ENCODE data around the gene HIVEP2.

HIVEP2 gene

GRCh38 chr6:142883011-142883410 lies 62.0 kb downstream of the HIVEP2 start:
- DNase-seq (ENCODE audit: low read depth): peak; percentile 49
- no peak overlapping the region for H3K4me3 ChIP-seq (ENCODE audit: control insufficient read depth, low read depth, low read length)
- TF ChIP-seq CTCF (IDR thresholded peaks at IDR 0.05; ENCODE audit: control insufficient read depth, insufficient read depth, low read depth, low read length, missing control alignments): no peak

- DNase-seq (ENCODE audit: low read depth): no peak
- no peak overlapping the region for H3K4me3 ChIP-seq (ENCODE audit: control insufficient read depth, low read depth, low read length)
- TF ChIP-seq CTCF (IDR thresholded peaks at IDR 0.05; ENCODE audit: control insufficient read depth, insufficient read depth, low read depth, low read length, missing control alignments): no peak
Measured at GRCh38 chr6:142881761-142882160, 63.2 kb downstream of the HIVEP2 start.

GRCh38 chr6:142881290-142881689 lies 63.7 kb downstream of the HIVEP2 start:
- no peak overlapping the region for H3K4me3 ChIP-seq (ENCODE audit: control insufficient read depth, low read depth, low read length)
- no peak for TF ChIP-seq CTCF (IDR thresholded peaks at IDR 0.05; ENCODE audit: control insufficient read depth, insufficient read depth, low read depth, low read length, missing control alignments)
- no peak for DNase-seq (ENCODE audit: low read depth)

- no peak for DNase-seq (ENCODE audit: low read depth)
- H3K4me3 ChIP-seq (ENCODE audit: control insufficient read depth, low read depth, low read length): no peak overlapping the region
- no peak for TF ChIP-seq CTCF (IDR thresholded peaks at IDR 0.05; ENCODE audit: control insufficient read depth, insufficient read depth, low read depth, low read length, missing control alignments)
Measured at GRCh38 chr6:142880201-142880600, 64.8 kb downstream of the HIVEP2 start.

GRCh38 chr6:142879527-142879926 lies 65.4 kb downstream of the HIVEP2 start:
- TF ChIP-seq CTCF (IDR thresholded peaks at IDR 0.05; ENCODE audit: control insufficient read depth, insufficient read depth, low read depth, low read length, missing control alignments): no peak
- DNase-seq (ENCODE audit: low read depth): no peak

GRCh38 chr6:142879076-142879475 lies 65.9 kb downstream of the HIVEP2 start:
- TF ChIP-seq CTCF (IDR thresholded peaks at IDR 0.05; ENCODE audit: control insufficient read depth, insufficient read depth, low read depth, low read length, missing control alignments): no peak
- DNase-seq (ENCODE audit: low read depth): no peak

More at GRCh38 chr6:142879527-142879926, 65.4 kb downstream of the HIVEP2 start:
- no peak overlapping the region for H3K4me3 ChIP-seq (ENCODE audit: control insufficient read depth, low read depth, low read length)

GRCh38 chr6:142878407-142878806 lies 66.6 kb downstream of the HIVEP2 start:
- TF ChIP-seq CTCF (IDR thresholded peaks at IDR 0.05; ENCODE audit: control insufficient read depth, insufficient read depth, low read depth, low read length, missing control alignments): no peak
- no peak overlapping the region for H3K4me3 ChIP-seq (ENCODE audit: control insufficient read depth, low read depth, low read length)
- no peak for DNase-seq (ENCODE audit: low read depth)

More at GRCh38 chr6:142879076-142879475, 65.9 kb downstream of the HIVEP2 start:
- no peak overlapping the region for H3K4me3 ChIP-seq (ENCODE audit: control insufficient read depth, low read depth, low read length)

Data from AG09309 (cell line).